Prostate gland (tissue), 2 donors: ENCODE data around the gene TNRC6C. TPM values are rescaled to one million over a fixed set of nuclear protein-coding genes. Genes with fewer than 3 reads are reported as not detected.
A peak's percentile ranks its signal among the peaks of the same experiment; 100 is the strongest.

Experiments
- DNase-seq: peaks from one replicate; pipeline ENCODE4 v3.0.0-alpha.2; 2019; ENCODE audit warnings: low spot score
- H3K27ac ChIP-seq, 2 donors: fragments of 200-600 bp; sonication (generic); 2 replicates each; pipeline ENCODE4 v1.5.1; 2017 to 2019
- H3K27me3 ChIP-seq: fragments of 200-600 bp; sonication (generic); replicated peaks from 2 replicates; pipeline ENCODE4 v1.5.1; 2019; ENCODE audit not compliant: insufficient read depth
- H3K36me3 ChIP-seq, 2 donors: fragments of 200-600 bp; sonication (generic); 1 replicate in 1 of 2; 2 replicates in 1 of 2; pipeline versions ENCODE4 v1.5.1 to v1.8.1; 2017 to 2019
- H3K4me1 ChIP-seq: fragments of 200-600 bp; sonication (generic); replicated peaks from 2 replicates; pipeline ENCODE4 v1.5.1; 2019
- H3K4me3 ChIP-seq, 2 donors: fragments of 200-600 bp; sonication (generic); 2 replicates each; pipeline ENCODE4 v1.5.1; 2017 to 2019
- H3K9me3 ChIP-seq: fragments of 200-600 bp; sonication (generic); 2 replicates; pipeline ENCODE4 v1.5.1; 2017
- POLR2A ChIP-seq: fragments of 450-650 bp; IDR thresholded peaks from one replicate; pipeline ENCODE4 v1.6.1; 2016; ENCODE audit warnings: antibody characterized with exemption, mild to moderate bottlenecking
- POLR2AphosphoS5 ChIP-seq: sonication (generic); formaldehyde crosslinking; IDR thresholded peaks from one replicate; pipeline ENCODE4 v1.6.1; 2017; ENCODE audit warnings: antibody characterized with exemption
- WGBS: methylation state at CpG from one replicate; pipeline ENCODE4 v1.1.5; 2018; 5-methylcytosine and 5-hydroxymethylcytosine counted together
- intact Hi-C: fragments of 100-400 bp; cut with DNase I; formaldehyde crosslinking; loops from one replicate; pipeline ENCODE4 v1.14.2; 2022
- total RNA-seq, 2 donors: library from RNA; depleted of rRNA; stranded (reverse); fragments of >200 nt; gene quantifications; one replicate each; pipeline ENCODE4 v1.1.0, GENCODE V29; 2016
- TF ChIP-seq, protein P1 (sequence below), 4 experiments: fragments of 200-600 bp in 2 of 4; fragments of 450-650 bp in 2 of 4; sonication (generic) in 2 of 4; IDR thresholded peaks; 1 replicate in 3 of 4; 2 replicates in 1 of 4; pipeline ENCODE4 v1.5.1; 2016 to 2019; ENCODE audit warnings: antibody characterized with exemption in 4 of 4, mild to moderate bottlenecking in 2 of 4, moderate library complexity in 2 of 4

TNRC6C gene
- total RNA-seq, 2 donors from 2014 or later = 15.5 to 29.7 TPM

DNA sequence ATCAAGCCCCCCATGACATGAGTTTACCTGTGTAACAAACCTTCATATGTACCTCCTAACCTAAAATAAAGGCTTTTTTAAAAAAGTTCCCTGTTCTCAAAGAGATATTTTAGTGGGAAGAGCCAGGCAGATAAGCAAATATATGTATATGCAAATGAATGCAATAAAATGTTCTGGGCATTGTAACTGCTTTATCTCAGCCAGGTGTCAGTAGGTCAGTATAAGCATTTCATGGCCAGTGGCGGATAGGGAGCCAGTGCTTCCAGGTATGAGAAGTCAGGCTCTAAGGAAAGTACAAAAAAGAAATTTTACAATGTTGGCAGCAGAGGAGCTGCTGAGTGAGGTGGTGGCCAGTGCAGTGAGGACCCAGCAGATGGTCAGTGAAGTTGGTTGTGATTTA, 53.9 kb downstream of the TNRC6C start:
- TF ChIP-seq, protein P1, sequence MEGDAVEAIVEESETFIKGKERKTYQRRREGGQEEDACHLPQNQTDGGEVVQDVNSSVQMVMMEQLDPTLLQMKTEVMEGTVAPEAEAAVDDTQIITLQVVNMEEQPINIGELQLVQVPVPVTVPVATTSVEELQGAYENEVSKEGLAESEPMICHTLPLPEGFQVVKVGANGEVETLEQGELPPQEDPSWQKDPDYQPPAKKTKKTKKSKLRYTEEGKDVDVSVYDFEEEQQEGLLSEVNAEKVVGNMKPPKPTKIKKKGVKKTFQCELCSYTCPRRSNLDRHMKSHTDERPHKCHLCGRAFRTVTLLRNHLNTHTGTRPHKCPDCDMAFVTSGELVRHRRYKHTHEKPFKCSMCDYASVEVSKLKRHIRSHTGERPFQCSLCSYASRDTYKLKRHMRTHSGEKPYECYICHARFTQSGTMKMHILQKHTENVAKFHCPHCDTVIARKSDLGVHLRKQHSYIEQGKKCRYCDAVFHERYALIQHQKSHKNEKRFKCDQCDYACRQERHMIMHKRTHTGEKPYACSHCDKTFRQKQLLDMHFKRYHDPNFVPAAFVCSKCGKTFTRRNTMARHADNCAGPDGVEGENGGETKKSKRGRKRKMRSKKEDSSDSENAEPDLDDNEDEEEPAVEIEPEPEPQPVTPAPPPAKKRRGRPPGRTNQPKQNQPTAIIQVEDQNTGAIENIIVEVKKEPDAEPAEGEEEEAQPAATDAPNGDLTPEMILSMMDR (IDR thresholded peaks at IDR 0.05) = no peak
- TF ChIP-seq POLR2A = no peak
- no peak for TF ChIP-seq POLR2AphosphoS5
- no peaks in the 10 kb centered on the region for H3K4me1 ChIP-seq
- 56% methylated on average over 1 of the region's 1 CpG for WGBS
- intact Hi-C loops = no loop called here
- H3K9me3 ChIP-seq = no peaks in the 10 kb centered on the region
- no peak overlapping the region for H3K4me3 ChIP-seq
- no peaks in the 10 kb centered on the region for H3K27me3 ChIP-seq
- no peaks in the 10 kb centered on the region for H3K36me3 ChIP-seq
- DNase-seq = no peak
- no peak overlapping the region for H3K27ac ChIP-seq

DNA sequence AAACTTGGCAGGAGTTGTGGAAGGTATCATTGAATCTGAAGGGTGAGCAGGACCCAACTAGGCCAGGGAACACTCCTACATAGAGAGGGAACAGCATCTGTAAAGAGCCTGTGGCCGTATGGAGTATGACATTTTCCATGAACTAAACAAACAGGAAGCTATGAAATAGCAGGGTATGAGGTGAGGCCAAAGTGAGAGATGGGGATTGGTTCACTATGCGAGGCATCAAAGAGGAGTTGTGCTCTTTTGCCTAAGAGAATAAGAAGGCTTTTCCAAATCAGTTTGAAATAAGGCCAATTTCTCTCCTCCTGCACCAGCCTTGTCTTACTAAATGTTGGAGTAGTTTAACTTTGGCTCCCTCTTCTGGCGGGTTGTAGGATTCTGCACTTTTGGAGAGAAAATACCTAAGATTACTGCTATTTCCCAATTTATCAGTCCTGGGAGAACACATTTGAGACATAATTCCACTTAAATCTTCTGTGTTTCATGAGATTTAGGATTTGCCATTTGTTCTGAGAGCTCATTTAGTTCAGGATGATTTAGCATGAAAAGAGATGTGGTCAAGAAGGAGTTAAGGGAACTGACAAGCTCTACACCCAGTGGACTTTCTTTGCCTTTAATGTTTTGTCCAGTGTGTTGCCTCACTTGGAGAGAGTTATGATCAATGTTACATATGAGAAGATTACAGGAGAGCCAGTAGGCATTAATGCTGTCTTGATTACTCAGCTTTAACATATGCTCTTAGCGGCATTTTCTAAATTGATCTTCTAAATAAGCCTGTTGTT, 55.4 kb downstream of the TNRC6C start:
- Histone ChIP-seq H3K4me1 (no peaks in the 10 kb centered on the region), H3K4me3 (no peak overlapping the region), H3K27me3 (no peaks in the 10 kb centered on the region), H3K9me3 (no peaks in the 10 kb centered on the region), H3K27ac (no peak overlapping the region), H3K36me3 (no peaks in the 10 kb centered on the region)
- TF ChIP-seq, protein P1 (IDR thresholded peaks at IDR 0.05) = peak; percentile 50 to 83 (median 74)
- no peak for TF ChIP-seq POLR2A
- peak; percentile 51 for TF ChIP-seq POLR2AphosphoS5
- intact Hi-C loops = loop anchor here (1.0 kb wide), 1 partner anchor 472 kb away; no protein-coding TSS in a partner anchor
- DNase-seq = peak; percentile 62
- WGBS = 38% methylated on average over 4 of the region's 4 CpGs

DNA sequence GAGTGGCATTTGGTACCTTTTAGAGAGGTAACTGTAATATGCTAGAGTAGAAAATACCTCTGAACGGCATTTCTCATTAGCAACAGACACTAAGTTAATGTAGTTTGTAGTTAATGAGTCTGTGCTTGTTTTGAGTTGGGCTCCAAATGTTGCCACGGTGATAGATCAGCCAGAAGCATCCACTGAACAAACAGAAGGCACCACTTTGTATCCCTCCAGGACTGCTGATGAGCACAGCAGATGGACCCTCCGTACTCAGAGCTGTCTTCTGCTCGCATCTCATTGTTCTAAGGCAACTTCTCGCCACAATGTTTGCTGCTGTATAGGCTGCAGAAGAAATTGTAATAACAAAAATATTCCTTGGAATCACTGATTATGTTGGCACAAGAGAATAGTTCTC, 56.1 kb downstream of the TNRC6C start:
- TF ChIP-seq POLR2A (no peak), POLR2AphosphoS5 (no peak)
- TF ChIP-seq, protein P1 (IDR thresholded peaks at IDR 0.05) = no peak
- Histone ChIP-seq H3K36me3 (no peaks in the 10 kb centered on the region), H3K9me3 (no peaks in the 10 kb centered on the region), H3K4me3 (no peak overlapping the region), H3K27me3 (no peaks in the 10 kb centered on the region), H3K27ac (no peak overlapping the region), H3K4me1 (no peaks in the 10 kb centered on the region)
- intact Hi-C loops = no loop called here
- WGBS = 79% methylated on average over 5 of the region's 5 CpGs
- no peak for DNase-seq

DNA sequence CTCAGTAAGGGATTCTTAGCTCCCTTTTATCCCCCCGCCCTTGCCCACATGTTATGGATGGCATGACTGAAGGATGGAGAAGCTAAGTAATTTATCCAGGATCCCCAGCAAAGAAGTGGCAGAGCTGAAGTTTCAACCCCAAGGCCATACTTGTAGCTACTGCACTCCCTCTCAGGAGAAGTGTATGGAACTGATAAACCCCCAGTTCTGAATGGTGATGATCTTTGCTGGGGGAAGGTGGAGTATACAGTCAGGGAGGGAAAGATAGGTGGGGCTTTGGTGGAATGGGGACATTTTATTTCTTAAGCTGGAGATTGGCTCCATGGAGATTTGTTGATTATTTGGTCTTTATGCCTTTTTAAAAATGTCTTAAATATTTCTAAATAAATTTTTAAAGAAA, 58.3 kb downstream of the TNRC6C start:
- no peak for DNase-seq
- Histone ChIP-seq H3K27ac (no peak overlapping the region), H3K27me3 (no peaks in the 10 kb centered on the region), H3K4me1 (no peaks in the 10 kb centered on the region), H3K9me3 (no peaks in the 10 kb centered on the region), H3K4me3 (no peak overlapping the region), H3K36me3 (no peaks in the 10 kb centered on the region)
- TF ChIP-seq, protein P1 (IDR thresholded peaks at IDR 0.05) = no peak
- TF ChIP-seq POLR2AphosphoS5 (no peak), POLR2A (no peak)
- 89% methylated on average over 1 of the region's 1 CpG for WGBS
- intact Hi-C loops = no loop called here
